H54 (cell line): Measurements from ENCODE around the gene KRT33B.

Source experiments
- DNase-seq: peaks from one replicate; pipeline ENCODE4 v3.0.0; 2011; ENCODE audit warnings: low spot score, mixed read lengths; ENCODE audit not compliant: insufficient read length
- FAIRE-seq: peaks from 3 replicates; lab custom pipeline; 2011; peaks lifted over from hg19 to GRCh38; lab: Jason Lieb, UNC
- POLR2A ChIP-seq: IDR thresholded peaks from 2 replicates; pipeline ENCODE4 v1.6.1; 2011; ENCODE audit warnings: low read depth, mild to moderate bottlenecking, low read length

KRT33B gene

GRCh38 chr17:41315814-41316445 lies 53.7 kb downstream of the KRT33B start:
- TF ChIP-seq POLR2A = no peak
- FAIRE-seq (no peak), DNase-seq (no peak)

- FAIRE-seq (no peak), DNase-seq (no peak)
- TF ChIP-seq POLR2A = no peak
Observed at GRCh38 chr17:41315204-41315794, 54.3 kb downstream of the KRT33B start, which contains the start of gene KRTAP17-1. TSS of gene KRTAP17-1 (minus strand) at chr17:41315710. CDS start at chr17:41315650, 60 bp downstream.
